Mesendoderm (in vitro differentiated cells): ENCODE measurements around the gene SSR1.

Source experiments
- DNase-seq: peaks from one replicate; pipeline ENCODE4 v3.0.0; 2013
- H2AK5ac ChIP-seq: 2 replicates; pipeline ENCODE4 v1.6.1; 2013; ENCODE audit warnings: low read length, inconsistent platforms
- H2BK120ac ChIP-seq: 2 replicates; pipeline ENCODE4 v1.6.1; 2013; ENCODE audit warnings: low read depth, mild to moderate bottlenecking, low read length, moderate library complexity, mixed read lengths
- H2BK15ac ChIP-seq: replicated peaks from 2 replicates; pipeline ENCODE4 v1.6.1; 2013; ENCODE audit warnings: low read depth, mild to moderate bottlenecking, moderate library complexity
- H2BK5ac ChIP-seq: 2 replicates; pipeline ENCODE4 v1.6.1; 2013; ENCODE audit warnings: low read length, inconsistent platforms
- H3K18ac ChIP-seq: 2 replicates; pipeline ENCODE4 v1.6.1; 2013; ENCODE audit warnings: mild to moderate bottlenecking, low read length, mixed read lengths
- H3K23ac ChIP-seq: one replicate; pipeline ENCODE4 v1.6.1; 2013; ENCODE audit warnings: low read length
- H3K27ac ChIP-seq: 2 replicates; pipeline ENCODE4 v1.5.1; 2013; ENCODE audit warnings: low read depth, mild to moderate bottlenecking, inconsistent platforms, low read length, moderate library complexity
- H3K27me3 ChIP-seq: 2 replicates; pipeline ENCODE4 v1.6.1; 2013; ENCODE audit warnings: low read length, control low read depth, mild to moderate bottlenecking, inconsistent platforms; ENCODE audit not compliant: insufficient read depth, poor library complexity
- H3K36me3 ChIP-seq: 2 replicates; pipeline ENCODE4 v1.6.1; 2013; ENCODE audit warnings: low read length, inconsistent platforms; ENCODE audit not compliant: control insufficient read depth, insufficient read depth
- H3K4ac ChIP-seq: one replicate; pipeline ENCODE4 v1.6.1; 2013; ENCODE audit warnings: low read depth, mild to moderate bottlenecking, low read length, moderate library complexity
- H3K4me1 ChIP-seq: 2 replicates; pipeline ENCODE4 v1.6.1; 2013; ENCODE audit warnings: low read depth, low read length, inconsistent platforms; ENCODE audit not compliant: control insufficient read depth
- H3K4me2 ChIP-seq: 2 replicates; pipeline ENCODE4 v1.6.1; 2013; ENCODE audit warnings: low read length
- H3K4me3 ChIP-seq: 2 replicates; pipeline ENCODE4 v1.5.1; 2013; ENCODE audit warnings: mild to moderate bottlenecking, low read length
- H3K56ac ChIP-seq: one replicate; pipeline ENCODE4 v1.6.1; 2013; ENCODE audit warnings: low read length
- H3K79me1 ChIP-seq: 2 replicates; pipeline ENCODE4 v1.6.1; 2013; ENCODE audit warnings: low read length, inconsistent platforms
- H3K79me2 ChIP-seq: 2 replicates; pipeline ENCODE4 v1.6.1; 2013; ENCODE audit warnings: mild to moderate bottlenecking, low read length; ENCODE audit not compliant: control insufficient read depth, insufficient read depth
- H3K9ac ChIP-seq: 2 replicates; pipeline ENCODE4 v1.6.1; 2013; ENCODE audit warnings: low read length, inconsistent platforms
- H4K5ac ChIP-seq: one replicate; pipeline ENCODE4 v1.6.1; 2013; ENCODE audit warnings: low read length
- H4K8ac ChIP-seq: one replicate; pipeline ENCODE4 v1.6.1; 2013; ENCODE audit warnings: low read depth, mild to moderate bottlenecking, control low read depth, low read length, moderate library complexity
- WGBS: extraction: QIAGEN DNeasy Blood & Tissue Kit; methylation state at CpG from one replicate; pipeline ENCODE4 v1.1.7; 2013; ENCODE audit warnings: low lambda C conversion rate, missing lambda C conversion rate; ENCODE audit not compliant: insufficient coverage; ENCODE audit errors: extremely low coverage; 5-methylcytosine and 5-hydroxymethylcytosine counted together

Gene SSR1

GRCh38 chr6:7270320-7271204 is 42.4 kb downstream of the SSR1 start:
- H2BK120ac ChIP-seq = no peak overlapping the region
- no peak overlapping the region for H2AK5ac ChIP-seq
- H3K4ac ChIP-seq = no peak overlapping the region
- no peak overlapping the region for H3K9ac ChIP-seq
- no peak overlapping the region for H3K56ac ChIP-seq
- H2BK15ac ChIP-seq = no peak overlapping the region
- H3K79me2 ChIP-seq = no peaks in the 10 kb centered on the region
- no peak overlapping the region for H4K8ac ChIP-seq
- no CpG with 5 or more reads among the region's 16 CpGs for WGBS
- H3K4me2 ChIP-seq = no peak overlapping the region
- H3K36me3 ChIP-seq = no peaks in the 10 kb centered on the region
- H4K5ac ChIP-seq = no peak overlapping the region
- H3K27ac ChIP-seq = no peak overlapping the region
- H3K27me3 ChIP-seq = no peaks in the 10 kb centered on the region
- no peak overlapping the region for H3K23ac ChIP-seq
- no peak overlapping the region for H2BK5ac ChIP-seq
- no peaks in the 10 kb centered on the region for H3K79me1 ChIP-seq
- DNase-seq = no peak
- no peak overlapping the region for H3K4me3 ChIP-seq
- no peaks in the 10 kb centered on the region for H3K4me1 ChIP-seq
- H3K18ac ChIP-seq = no peak overlapping the region

GRCh38 chr6:7269816-7270215 is 43.2 kb downstream of the SSR1 start:
- Histone ChIP-seq H3K4me3 (no peak overlapping the region), H2AK5ac (no peak overlapping the region), H3K4me2 (no peak overlapping the region), H3K79me1 (no peaks in the 10 kb centered on the region), H3K27me3 (no peaks in the 10 kb centered on the region), H3K9ac (no peak overlapping the region), H4K5ac (no peak overlapping the region), H3K4ac (no peak overlapping the region), H3K4me1 (no peaks in the 10 kb centered on the region), H2BK5ac (no peak overlapping the region), H3K56ac (no peak overlapping the region), H3K18ac (no peak overlapping the region), H3K36me3 (no peaks in the 10 kb centered on the region), H4K8ac (no peak overlapping the region), H2BK15ac (no peak overlapping the region), H3K79me2 (no peaks in the 10 kb centered on the region), H3K27ac (no peak overlapping the region), H3K23ac (no peak overlapping the region), H2BK120ac (no peak overlapping the region)
- no CpG with 5 or more reads among the region's 5 CpGs for WGBS
- DNase-seq = no peak

GRCh38 chr6:7268816-7269555 is 44.0 kb downstream of the SSR1 start:
- Histone ChIP-seq H3K27ac (no peak overlapping the region), H3K27me3 (no peaks in the 10 kb centered on the region), H4K5ac (no peak overlapping the region), H2BK120ac (no peak overlapping the region), H3K4ac (no peak overlapping the region), H3K18ac (no peak overlapping the region), H3K36me3 (no peaks in the 10 kb centered on the region), H3K79me2 (no peaks in the 10 kb centered on the region), H2BK5ac (no peak overlapping the region), H3K79me1 (no peaks in the 10 kb centered on the region), H2BK15ac (no peak overlapping the region), H3K4me3 (no peak overlapping the region), H4K8ac (no peak overlapping the region), H3K56ac (no peak overlapping the region), H3K4me2 (no peak overlapping the region), H3K4me1 (no peaks in the 10 kb centered on the region), H3K9ac (no peak overlapping the region), H2AK5ac (no peak overlapping the region), H3K23ac (no peak overlapping the region)
- no peak for DNase-seq
- WGBS = no CpG with 5 or more reads among the region's 23 CpGs

DNA sequence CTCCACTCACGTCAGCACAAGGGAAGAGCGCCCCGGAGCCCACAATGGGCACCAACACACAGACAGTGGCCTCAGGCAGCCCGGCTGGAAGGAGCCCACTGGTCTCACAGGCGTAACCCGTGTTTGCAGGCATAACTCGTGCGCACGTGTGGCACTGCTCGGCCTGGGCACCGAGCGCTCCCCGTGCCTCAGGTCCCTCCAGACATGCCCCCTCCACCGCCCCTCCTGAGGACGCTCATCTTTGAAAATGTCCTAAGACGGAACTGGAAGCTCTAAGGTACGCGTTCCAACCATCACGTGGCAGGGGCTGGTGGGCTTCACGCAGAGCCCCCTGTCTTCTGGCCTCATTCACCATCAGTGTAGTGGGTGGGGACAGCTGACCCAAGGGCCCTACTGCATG is 44.6 kb downstream of the SSR1 start:
- Histone ChIP-seq H3K4me3 (no peak overlapping the region), H3K9ac (no peak overlapping the region), H3K4me1 (no peaks in the 10 kb centered on the region), H2AK5ac (no peak overlapping the region), H3K79me2 (no peaks in the 10 kb centered on the region), H3K36me3 (no peaks in the 10 kb centered on the region), H4K5ac (no peak overlapping the region), H4K8ac (no peak overlapping the region), H3K23ac (no peak overlapping the region), H3K4me2 (no peak overlapping the region), H2BK120ac (no peak overlapping the region), H2BK15ac (no peak overlapping the region), H3K27me3 (no peaks in the 10 kb centered on the region), H3K4ac (no peak overlapping the region), H3K27ac (no peak overlapping the region), H2BK5ac (no peak overlapping the region), H3K56ac (no peak overlapping the region), H3K18ac (no peak overlapping the region), H3K79me1 (no peaks in the 10 kb centered on the region)
- no peak for DNase-seq
- no CpG with 5 or more reads among the region's 20 CpGs for WGBS

DNA sequence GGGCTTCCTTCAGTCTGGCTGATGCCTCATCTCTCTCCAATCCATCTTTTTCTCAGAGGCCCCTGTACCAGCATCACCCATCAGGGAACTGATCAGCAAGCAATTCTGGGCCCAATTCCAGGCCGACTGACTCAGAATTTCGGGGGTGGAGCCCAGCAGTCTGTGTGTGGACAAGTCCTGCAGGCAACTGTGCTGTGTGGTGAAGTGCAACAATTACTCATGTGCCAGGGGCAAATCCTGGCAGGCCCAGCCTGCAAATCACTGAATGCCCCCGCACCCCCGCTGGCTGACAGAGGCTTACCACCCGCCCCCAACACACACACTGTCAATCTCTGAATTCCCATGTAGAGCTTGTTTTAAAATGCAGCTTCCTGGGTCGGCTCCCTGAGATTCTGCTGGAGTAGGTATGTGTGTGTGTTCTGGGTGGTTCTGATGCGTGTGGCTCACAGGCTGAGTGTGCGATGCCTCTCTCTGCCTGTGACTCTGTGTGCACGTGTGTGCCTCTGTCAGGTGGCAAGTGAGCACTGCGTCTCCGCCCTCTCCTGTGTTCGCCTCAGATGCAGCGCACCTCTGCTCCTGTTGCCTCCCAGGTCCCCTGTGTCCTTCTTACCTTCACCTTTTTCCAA is 45.4 kb downstream of the SSR1 start:
- H3K79me2 ChIP-seq = no peaks in the 10 kb centered on the region
- no peaks in the 10 kb centered on the region for H3K4me1 ChIP-seq
- no CpG with 5 or more reads among the region's 13 CpGs for WGBS
- H2AK5ac ChIP-seq = no peak overlapping the region
- H3K56ac ChIP-seq = no peak overlapping the region
- no peak overlapping the region for H4K5ac ChIP-seq
- no peak overlapping the region for H3K9ac ChIP-seq
- H3K79me1 ChIP-seq = no peaks in the 10 kb centered on the region
- DNase-seq = no peak
- no peak overlapping the region for H2BK120ac ChIP-seq
- H3K4me3 ChIP-seq = no peak overlapping the region
- H2BK5ac ChIP-seq = no peak overlapping the region
- no peak overlapping the region for H4K8ac ChIP-seq
- H3K18ac ChIP-seq = no peak overlapping the region
- H3K36me3 ChIP-seq = no peaks in the 10 kb centered on the region
- no peak overlapping the region for H3K4ac ChIP-seq
- H3K23ac ChIP-seq = no peak overlapping the region
- H2BK15ac ChIP-seq = no peak overlapping the region
- no peak overlapping the region for H3K4me2 ChIP-seq
- H3K27ac ChIP-seq = no peak overlapping the region
- H3K27me3 ChIP-seq = no peaks in the 10 kb centered on the region
